Neuronal stem cell (in vitro differentiated cells): Measurements from ENCODE around the gene STK32C.

ENCODE experiments used
- DNase-seq: peaks from one replicate; pipeline ENCODE4 v3.0.0-alpha.2; 2013; ENCODE audit warnings: low spot score
- H2AFZ ChIP-seq: one replicate; pipeline ENCODE4 v1.6.1; 2013; ENCODE audit warnings: mild to moderate bottlenecking, low read length, inconsistent platforms
- H2AK5ac ChIP-seq: 2 replicates; pipeline ENCODE4 v1.6.1; 2013; ENCODE audit warnings: low read depth, mild to moderate bottlenecking, inconsistent platforms, low read length, moderate library complexity, mixed read lengths
- H2BK120ac ChIP-seq: 2 replicates; pipeline ENCODE4 v1.6.1; 2013; ENCODE audit warnings: low read depth, mild to moderate bottlenecking, inconsistent platforms, low read length, moderate library complexity, mixed read lengths
- H2BK12ac ChIP-seq: one replicate; pipeline ENCODE4 v1.6.1; 2013; ENCODE audit warnings: low read length, inconsistent platforms
- H2BK15ac ChIP-seq: 2 replicates; pipeline ENCODE4 v1.6.1; 2013; ENCODE audit warnings: mild to moderate bottlenecking, low read length, inconsistent platforms, mixed read lengths
- H2BK5ac ChIP-seq: one replicate; pipeline ENCODE4 v1.6.1; 2013; ENCODE audit warnings: inconsistent platforms, mild to moderate bottlenecking, low read length, moderate library complexity
- H3K14ac ChIP-seq: one replicate; pipeline ENCODE4 v1.6.1; 2013; ENCODE audit warnings: low read length, inconsistent platforms
- H3K18ac ChIP-seq: 2 replicates; pipeline ENCODE4 v1.6.1; 2013; ENCODE audit warnings: low read length, inconsistent platforms
- H3K23ac ChIP-seq: 2 replicates; pipeline ENCODE4 v1.6.1; 2013; ENCODE audit warnings: low read depth, mild to moderate bottlenecking, mixed read lengths, low read length, inconsistent platforms; ENCODE audit not compliant: poor library complexity
- H3K27ac ChIP-seq: replicated peaks from 3 replicates; pipeline ENCODE4 v1.5.1; 2013; ENCODE audit warnings: low read length, inconsistent platforms
- H3K27me3 ChIP-seq, 3 experiments: 2 replicates each; pipeline ENCODE4 v1.6.1; 2013; ENCODE audit warnings: low read length in 3 of 3, mild to moderate bottlenecking in 2 of 3, inconsistent platforms in 1 of 3, low read depth in 1 of 3, mixed read lengths in 1 of 3, moderate library complexity in 1 of 3; ENCODE audit not compliant: control insufficient read depth in 3 of 3, insufficient read depth in 3 of 3
- H3K36me3 ChIP-seq, 2 donors: replicated peaks in 1 of 2; 2 replicates each; pipeline ENCODE4 v1.6.1; 2013; ENCODE audit warnings: low read length in 2 of 2; ENCODE audit not compliant: control insufficient read depth in 2 of 2, insufficient read depth in 2 of 2
- H3K4ac ChIP-seq: 2 replicates; pipeline ENCODE4 v1.6.1; 2013; ENCODE audit warnings: inconsistent platforms, mild to moderate bottlenecking, low read length, moderate library complexity
- H3K4me1 ChIP-seq, 2 donors: 1 replicate in 1 of 2; 2 replicates in 1 of 2; pipeline ENCODE4 v1.6.1; 2013; ENCODE audit warnings: low read length in 2 of 2, low read depth in 1 of 2; ENCODE audit not compliant: control insufficient read depth in 2 of 2, insufficient read depth in 1 of 2
- H3K4me2 ChIP-seq: one replicate; pipeline ENCODE4 v1.6.1; 2013; ENCODE audit warnings: mild to moderate bottlenecking, low read length, inconsistent platforms; ENCODE audit not compliant: insufficient read depth, poor library complexity, severe bottlenecking
- H3K4me3 ChIP-seq, 2 donors: 2 replicates each; pipeline ENCODE4 v1.5.1; 2013; ENCODE audit warnings: low read length in 2 of 2, mild to moderate bottlenecking in 2 of 2, inconsistent platforms in 1 of 2, moderate library complexity in 1 of 2
- H3K79me1 ChIP-seq: one replicate; pipeline ENCODE4 v1.6.1; 2013; ENCODE audit warnings: low read depth, mild to moderate bottlenecking, inconsistent platforms, low read length, moderate library complexity
- H3K9ac ChIP-seq: one replicate; pipeline ENCODE4 v1.6.1; 2013; ENCODE audit warnings: mild to moderate bottlenecking, low read depth, low read length, inconsistent platforms; ENCODE audit not compliant: poor library complexity
- H3K9me3 ChIP-seq, 2 donors: replicated peaks in 1 of 2; 2 replicates each; pipeline versions ENCODE3 to v1.6.1; 2013; ENCODE audit warnings: low read length in 2 of 2, mild to moderate bottlenecking in 2 of 2, inconsistent platforms in 1 of 2, low read depth in 1 of 2, mixed read lengths in 1 of 2, moderate library complexity in 1 of 2; ENCODE audit not compliant: control insufficient read depth in 2 of 2, insufficient read depth in 1 of 2
- H4K8ac ChIP-seq: one replicate; pipeline ENCODE4 v1.6.1; 2013; ENCODE audit warnings: low read depth, mild to moderate bottlenecking, inconsistent platforms, low read length, moderate library complexity
- H4K91ac ChIP-seq: one replicate; pipeline ENCODE4 v1.6.1; 2013; ENCODE audit warnings: low read length, low read depth, mild to moderate bottlenecking, inconsistent platforms; ENCODE audit not compliant: poor library complexity
- WGBS, 2 donors: extraction: QIAGEN DNeasy Blood & Tissue Kit; methylation state at CpG; one replicate each; pipeline ENCODE4 v1.1.7; 2013; ENCODE audit warnings: missing lambda C conversion rate in 2 of 2, mixed read lengths in 1 of 2; ENCODE audit not compliant: insufficient read length in 2 of 2, insufficient replicate concordance in 1 of 2; ENCODE audit errors: extremely low coverage in 2 of 2; 5-methylcytosine and 5-hydroxymethylcytosine counted together

The STK32C gene

GRCh38 chr10:132226586-132227405, 81.0 kb downstream of the STK32C start:
- Histone ChIP-seq H3K23ac (peak overlapping the region; percentile 89), H3K4me2 (no peak overlapping the region), H3K9ac (peak overlapping the region; percentile 60), H3K4ac (no peak overlapping the region), H3K27me3 (no peaks in the 10 kb centered on the region), H2AK5ac (no peak overlapping the region), H2AFZ (no peak overlapping the region), H2BK12ac (peak overlapping the region; percentile 58), H2BK15ac (no peak overlapping the region), H3K4me3 (peak overlapping the region in 1 of 2 donors; percentile 14), H4K8ac (no peak overlapping the region), H3K14ac (peak overlapping the region; percentile 82), H2BK5ac (no peak overlapping the region), H3K36me3 (peaks cover 0 to 2% of the 10 kb centered on the region in 2 donors), H3K18ac (no peak overlapping the region), H4K91ac (no peak overlapping the region), H3K9me3 (no peaks in the 10 kb centered on the region), H2BK120ac (no peak overlapping the region), H3K4me1 (peaks cover 2 to 5% of the 10 kb centered on the region in 2 donors), H3K27ac (no peak overlapping the region), H3K79me1 (peaks cover 2% of the 10 kb centered on the region)
- no peak for DNase-seq
- no CpG with 5 or more reads among the region's 27 CpGs for WGBS, 2 donors

DNA sequence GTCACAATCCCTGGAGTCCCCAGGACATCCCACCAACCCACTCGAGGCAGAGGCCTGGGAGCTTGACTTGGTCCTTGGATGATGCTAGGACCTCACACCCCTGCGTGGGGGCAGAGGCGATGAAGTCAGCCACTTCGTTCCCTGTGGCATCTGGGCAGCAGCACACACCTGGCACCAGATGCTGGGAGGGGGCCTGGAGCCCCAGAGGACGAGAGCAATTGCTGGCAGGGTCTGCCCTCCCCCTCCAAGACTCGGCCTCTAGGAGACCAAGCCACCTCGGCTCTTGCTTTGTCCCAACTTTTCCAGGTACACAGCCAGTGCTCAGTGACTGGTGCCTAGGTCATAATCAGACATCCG, 81.9 kb downstream of the STK32C start:
- no CpG with 5 or more reads among the region's 8 CpGs for WGBS, 2 donors
- no peak overlapping the region for H2BK5ac ChIP-seq
- no peak overlapping the region for H3K9ac ChIP-seq
- no peaks in the 10 kb centered on the region for H3K9me3 ChIP-seq
- H3K14ac ChIP-seq, result no peak overlapping the region
- H3K23ac ChIP-seq, result no peak overlapping the region
- no peaks in the 10 kb centered on the region for H3K27me3 ChIP-seq
- H2BK120ac ChIP-seq, result no peak overlapping the region
- H3K4me3 ChIP-seq, result no peak overlapping the region
- no peak overlapping the region for H4K91ac ChIP-seq
- H3K27ac ChIP-seq, result no peak overlapping the region
- no peak overlapping the region for H2BK15ac ChIP-seq
- H3K4ac ChIP-seq, result no peak overlapping the region
- H3K4me2 ChIP-seq, result no peak overlapping the region
- peak overlapping the region; percentile 7 for H3K18ac ChIP-seq
- H2AK5ac ChIP-seq, result no peak overlapping the region
- no peak overlapping the region for H2BK12ac ChIP-seq
- DNase-seq, result no peak
- H3K4me1 ChIP-seq, result peaks cover 2 to 5% of the 10 kb centered on the region in 2 donors
- H2AFZ ChIP-seq, result no peak overlapping the region
- H3K36me3 ChIP-seq, result peaks cover 0 to 2% of the 10 kb centered on the region in 2 donors
- H3K79me1 ChIP-seq, result peaks cover 1% of the 10 kb centered on the region
- no peak overlapping the region for H4K8ac ChIP-seq

DNA sequence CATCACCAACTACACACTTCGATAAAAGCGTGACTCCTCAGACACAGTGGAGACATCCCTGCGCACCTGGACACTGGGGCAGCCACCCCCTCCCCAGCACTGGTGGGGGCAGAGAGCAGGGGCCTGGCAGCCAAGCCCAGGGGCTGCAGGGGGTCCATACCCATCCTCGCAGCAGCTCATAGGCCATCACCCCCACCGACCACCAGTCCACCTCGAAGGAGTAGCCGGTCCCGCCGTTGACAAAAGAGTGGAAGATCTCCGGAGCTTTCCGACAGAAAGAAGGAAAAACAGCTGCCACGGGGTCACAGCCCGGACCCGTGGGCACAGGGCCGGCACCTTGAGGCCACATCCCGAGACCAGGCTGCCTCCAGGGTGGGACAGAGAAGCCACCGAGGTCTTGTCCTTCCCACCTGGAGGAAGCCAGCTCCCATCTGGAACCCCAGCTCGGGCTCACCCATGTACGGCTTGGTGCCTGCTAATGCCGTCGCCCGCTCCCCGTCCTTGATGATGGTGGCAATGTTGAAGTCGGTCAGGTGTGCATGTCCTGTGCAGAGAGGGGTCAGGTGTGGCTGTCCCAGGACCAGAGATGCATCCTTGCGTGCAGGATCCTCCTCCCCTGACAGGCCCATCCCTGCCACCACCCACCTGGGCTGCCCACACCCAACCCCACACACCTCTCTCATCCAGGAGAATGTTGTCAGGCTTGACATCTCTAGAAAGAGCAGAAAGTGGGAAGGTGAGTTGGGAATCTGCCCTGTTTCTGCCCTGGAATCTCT, 82.5 kb downstream of the STK32C start:
- H4K8ac ChIP-seq, result no peak overlapping the region
- H2AK5ac ChIP-seq, result peak overlapping the region; percentile 28
- WGBS, 2 donors, result no CpG with 5 or more reads among the region's 25 CpGs
- H4K91ac ChIP-seq, result no peak overlapping the region
- peak overlapping the region; percentile 65 for H3K23ac ChIP-seq
- peak overlapping the region; percentile 18 for H3K4me2 ChIP-seq
- no peaks in the 10 kb centered on the region for H3K27me3 ChIP-seq
- H3K9ac ChIP-seq, result peak overlapping the region; percentile 60
- peak overlapping the region; percentile 8 for H3K14ac ChIP-seq
- H3K18ac ChIP-seq, result peak overlapping the region; percentile 87
- peaks cover 2 to 5% of the 10 kb centered on the region in 2 donors for H3K4me1 ChIP-seq
- H3K4me3 ChIP-seq, result no peak overlapping the region
- H2BK12ac ChIP-seq, result no peak overlapping the region
- no peak overlapping the region for H2AFZ ChIP-seq
- no peaks in the 10 kb centered on the region for H3K9me3 ChIP-seq
- DNase-seq, result no peak
- no peak overlapping the region for H2BK5ac ChIP-seq
- H2BK120ac ChIP-seq, result no peak overlapping the region
- no peak overlapping the region for H2BK15ac ChIP-seq
- peaks cover 0 to 2% of the 10 kb centered on the region in 2 donors for H3K36me3 ChIP-seq
- peak overlapping the region; percentile 23 for H3K4ac ChIP-seq
- H3K79me1 ChIP-seq, result peaks cover 1% of the 10 kb centered on the region
- no peak overlapping the region for H3K27ac ChIP-seq
